Lung (tissue), 12 donors: ENCODE measurements around the gene ASIC5. TPM values are rescaled to one million over a fixed set of nuclear protein-coding genes. Genes with fewer than 3 reads are reported as not detected.

Source experiments
- ATAC-seq: fragments of 200-7000 bp; cut with Tn5 transposase; one replicate; pipeline ENCODE4 v1.9.1; 2020; ENCODE audit warnings: moderate number of reproducible peaks; ENCODE audit not compliant: insufficient read depth, low FRiP score
- DNase-seq, 3 donors: peaks; one replicate each; pipeline ENCODE4 v3.0.0-alpha.2; 2013 to 2017
- H3K27ac ChIP-seq, 2 donors: one replicate each; pipeline ENCODE4 v1.5.1; 2013; ENCODE audit warnings: mild to moderate bottlenecking in 2 of 2, moderate library complexity in 2 of 2, control low read depth in 1 of 2, inconsistent platforms in 1 of 2, low read depth in 1 of 2, low read length in 1 of 2
- H3K27me3 ChIP-seq, 3 donors: one replicate each; pipeline ENCODE4 v1.5.1; 2013; ENCODE audit warnings: low read length in 2 of 3; ENCODE audit not compliant: control insufficient read depth in 3 of 3, insufficient read depth in 3 of 3
- H3K36me3 ChIP-seq, 4 donors: one replicate each; pipeline ENCODE4 v1.5.1; 2013; ENCODE audit warnings: low read length in 4 of 4, mild to moderate bottlenecking in 1 of 4, moderate library complexity in 1 of 4; ENCODE audit not compliant: control insufficient read depth in 4 of 4, insufficient read depth in 4 of 4
- H3K4me1 ChIP-seq, 5 donors: one replicate each; pipeline ENCODE4 v1.5.1; 2013; ENCODE audit warnings: low read length in 5 of 5, mild to moderate bottlenecking in 2 of 5, moderate library complexity in 1 of 5; ENCODE audit not compliant: control insufficient read depth in 5 of 5, insufficient read depth in 5 of 5
- H3K4me3 ChIP-seq: one replicate; pipeline ENCODE4 v1.5.1; 2013; ENCODE audit warnings: mild to moderate bottlenecking, control low read depth, moderate library complexity
- H3K9ac ChIP-seq, 2 donors: one replicate each; pipeline ENCODE4 v1.5.1; 2013; ENCODE audit warnings: low read length in 2 of 2, control low read depth in 1 of 2; ENCODE audit not compliant: insufficient read depth in 1 of 2
- H3K9me3 ChIP-seq, 4 donors: one replicate each; pipeline ENCODE4 v1.5.1; 2013; ENCODE audit warnings: low read length in 3 of 4, mild to moderate bottlenecking in 1 of 4, moderate library complexity in 1 of 4; ENCODE audit not compliant: control insufficient read depth in 4 of 4, insufficient read depth in 3 of 4
- WGBS, 2 donors: extraction: QIAGEN DNeasy Blood & Tissue Kit; methylation state at CpG; one replicate each; pipeline ENCODE4 v1.1.7; 2013; 5-methylcytosine and 5-hydroxymethylcytosine counted together
- polyA plus RNA-seq, 2 donors: library from polyadenylated mRNA; stranded (reverse); fragments of 200-250 nt; gene quantifications; one replicate each; pipeline ENCODE4 v1.2.1, GENCODE V29; 2013
- total RNA-seq, 2 donors: library from RNA; depleted of rRNA in 1 of 2; stranded (reverse); fragments of >200 nt in 1 of 2; gene quantifications; one replicate each; pipeline ENCODE4 v1.2.1, GENCODE V29; 2014 to 2021
- TF ChIP-seq, protein P1 (sequence below): IDR thresholded peaks from 2 replicates; pipeline ENCODE4 v1.5.1; 2012; ENCODE audit warnings: mild to moderate bottlenecking; ENCODE audit errors: control extremely low read depth, extremely low read depth
- donor health status: control.
- donor health status: control.
- donor health status: Bipolar disorder and iron deficiency.
- donor health status: healthy.
- donor health status: DM: yes; HTN: yes; CAD: no.

The ASIC5 gene
- total and polyA plus RNA-seq, 4 donors, result not detected

DNA sequence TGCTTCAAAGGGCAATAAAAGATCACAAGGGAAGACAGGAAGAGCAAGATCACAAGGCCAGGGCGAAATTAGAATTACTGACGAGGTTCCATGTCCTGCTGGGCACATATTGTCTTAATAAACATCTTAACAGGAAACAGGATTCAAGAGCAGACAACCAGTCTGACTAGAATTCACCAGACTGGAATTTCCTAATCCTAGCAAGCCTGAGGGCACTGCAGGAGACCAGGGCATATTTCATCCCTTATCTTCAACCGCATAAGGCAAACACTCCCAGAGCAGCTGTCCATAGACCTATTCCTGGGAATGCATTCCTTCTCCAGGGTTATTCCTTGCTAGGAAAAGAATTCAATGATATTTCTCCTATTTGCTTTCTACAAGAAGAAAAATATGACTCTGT lies 25.0 kb upstream of the ASIC5 start:
- WGBS, 2 donors, result 65 to 66% methylated on average over 3 of the region's 3 CpGs
- H3K4me3 ChIP-seq, result no peak overlapping the region
- H3K9ac ChIP-seq, result no peak overlapping the region
- no peaks in the 10 kb centered on the region for H3K9me3 ChIP-seq
- TF ChIP-seq, protein P1, sequence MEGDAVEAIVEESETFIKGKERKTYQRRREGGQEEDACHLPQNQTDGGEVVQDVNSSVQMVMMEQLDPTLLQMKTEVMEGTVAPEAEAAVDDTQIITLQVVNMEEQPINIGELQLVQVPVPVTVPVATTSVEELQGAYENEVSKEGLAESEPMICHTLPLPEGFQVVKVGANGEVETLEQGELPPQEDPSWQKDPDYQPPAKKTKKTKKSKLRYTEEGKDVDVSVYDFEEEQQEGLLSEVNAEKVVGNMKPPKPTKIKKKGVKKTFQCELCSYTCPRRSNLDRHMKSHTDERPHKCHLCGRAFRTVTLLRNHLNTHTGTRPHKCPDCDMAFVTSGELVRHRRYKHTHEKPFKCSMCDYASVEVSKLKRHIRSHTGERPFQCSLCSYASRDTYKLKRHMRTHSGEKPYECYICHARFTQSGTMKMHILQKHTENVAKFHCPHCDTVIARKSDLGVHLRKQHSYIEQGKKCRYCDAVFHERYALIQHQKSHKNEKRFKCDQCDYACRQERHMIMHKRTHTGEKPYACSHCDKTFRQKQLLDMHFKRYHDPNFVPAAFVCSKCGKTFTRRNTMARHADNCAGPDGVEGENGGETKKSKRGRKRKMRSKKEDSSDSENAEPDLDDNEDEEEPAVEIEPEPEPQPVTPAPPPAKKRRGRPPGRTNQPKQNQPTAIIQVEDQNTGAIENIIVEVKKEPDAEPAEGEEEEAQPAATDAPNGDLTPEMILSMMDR, result no peak
- no peaks in the 10 kb centered on the region for H3K27me3 ChIP-seq
- H3K4me1 ChIP-seq, result peaks cover 0 to 15% (median 0%) of the 10 kb centered on the region in 5 donors
- H3K27ac ChIP-seq, result no peak overlapping the region
- H3K36me3 ChIP-seq, result no peaks in the 10 kb centered on the region
- DNase-seq (no peak), ATAC-seq (no peak)

GRCh38 chr4:155889946-155890345 lies 23.9 kb upstream of the ASIC5 start:
- no peak overlapping the region for H3K27ac ChIP-seq
- H3K9ac ChIP-seq, result no peak overlapping the region
- 77 to 82% methylated on average over 2 of the region's 2 CpGs for WGBS, 2 donors
- ATAC-seq (no peak), DNase-seq (peak in 2 of 3 donors; percentile 18 to 29)
- H3K27me3 ChIP-seq, result no peaks in the 10 kb centered on the region
- H3K4me1 ChIP-seq, result peaks cover 0 to 15% (median 0%) of the 10 kb centered on the region in 5 donors
- no peaks in the 10 kb centered on the region for H3K36me3 ChIP-seq
- TF ChIP-seq, protein P1, result no peak
- H3K9me3 ChIP-seq, result no peaks in the 10 kb centered on the region
- no peak overlapping the region for H3K4me3 ChIP-seq

- H3K36me3 ChIP-seq, result no peaks in the 10 kb centered on the region
- H3K27ac ChIP-seq, result no peak overlapping the region
- TF ChIP-seq, protein P1, result no peak
- H3K9ac ChIP-seq, result no peak overlapping the region
- peak; percentile 81 for ATAC-seq
- 32 to 47% methylated on average over 5 of the region's 5 CpGs for WGBS, 2 donors
- no peaks in the 10 kb centered on the region for H3K9me3 ChIP-seq
- H3K4me3 ChIP-seq, result no peak overlapping the region
- peak; percentile 42 to 90 (median 85) for DNase-seq
- no peaks in the 10 kb centered on the region for H3K27me3 ChIP-seq
- peaks cover 0 to 15% (median 0%) of the 10 kb centered on the region in 5 donors for H3K4me1 ChIP-seq
Measured at GRCh38 chr4:155889031-155889793, 23.1 kb upstream of the ASIC5 start.
